ENCODE measurements around the gene SLC1A2.

SLC1A2 gene

DNA sequence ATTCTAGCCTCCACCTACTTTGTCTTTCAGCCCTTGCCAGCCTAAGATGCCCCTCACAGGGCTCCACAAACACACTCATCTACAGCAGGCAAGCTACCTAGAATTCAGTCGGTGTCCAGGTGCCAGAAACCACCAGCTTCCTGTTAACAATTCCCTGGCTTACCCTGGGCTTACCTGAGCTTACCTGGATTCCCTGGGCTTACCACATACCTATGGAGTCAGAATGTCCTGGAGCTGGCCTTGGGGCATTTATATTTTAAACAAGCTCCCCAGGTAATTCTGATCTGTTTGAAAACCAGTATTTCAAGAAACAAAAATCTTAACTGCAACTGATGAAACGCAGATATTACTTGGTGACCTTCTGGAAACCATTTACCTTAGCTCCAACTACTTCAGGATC lies 123.6 kb downstream of the SLC1A2 start:
- TF ChIP-seq, protein P1, sequence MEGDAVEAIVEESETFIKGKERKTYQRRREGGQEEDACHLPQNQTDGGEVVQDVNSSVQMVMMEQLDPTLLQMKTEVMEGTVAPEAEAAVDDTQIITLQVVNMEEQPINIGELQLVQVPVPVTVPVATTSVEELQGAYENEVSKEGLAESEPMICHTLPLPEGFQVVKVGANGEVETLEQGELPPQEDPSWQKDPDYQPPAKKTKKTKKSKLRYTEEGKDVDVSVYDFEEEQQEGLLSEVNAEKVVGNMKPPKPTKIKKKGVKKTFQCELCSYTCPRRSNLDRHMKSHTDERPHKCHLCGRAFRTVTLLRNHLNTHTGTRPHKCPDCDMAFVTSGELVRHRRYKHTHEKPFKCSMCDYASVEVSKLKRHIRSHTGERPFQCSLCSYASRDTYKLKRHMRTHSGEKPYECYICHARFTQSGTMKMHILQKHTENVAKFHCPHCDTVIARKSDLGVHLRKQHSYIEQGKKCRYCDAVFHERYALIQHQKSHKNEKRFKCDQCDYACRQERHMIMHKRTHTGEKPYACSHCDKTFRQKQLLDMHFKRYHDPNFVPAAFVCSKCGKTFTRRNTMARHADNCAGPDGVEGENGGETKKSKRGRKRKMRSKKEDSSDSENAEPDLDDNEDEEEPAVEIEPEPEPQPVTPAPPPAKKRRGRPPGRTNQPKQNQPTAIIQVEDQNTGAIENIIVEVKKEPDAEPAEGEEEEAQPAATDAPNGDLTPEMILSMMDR (IDR thresholded peaks at IDR 0.05; ENCODE audit: borderline replicate concordance, insufficient read depth, low read depth, low read length), result no peak
- no peak overlapping the region for H3K4me3 ChIP-seq (ENCODE audit: low read depth, low read length)

DNA sequence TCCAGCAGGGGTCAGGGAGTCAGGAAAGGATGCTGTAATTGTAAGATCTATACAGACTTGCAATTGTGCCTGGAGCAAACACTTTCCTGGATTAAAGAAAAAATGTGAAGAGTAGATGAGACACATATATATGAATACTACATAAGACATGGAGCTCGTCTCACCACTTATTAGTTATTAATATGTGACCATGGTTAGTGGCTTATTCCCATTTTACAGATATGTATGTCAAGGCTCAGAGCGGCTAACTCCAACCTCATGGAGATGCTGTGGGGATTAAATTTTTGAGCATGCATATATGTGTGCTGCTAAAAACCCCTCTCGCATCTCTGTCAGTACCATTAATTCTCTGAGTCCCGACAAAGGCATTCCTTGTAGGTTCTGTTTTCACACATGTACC lies 125.7 kb downstream of the SLC1A2 start:
- no peak overlapping the region for H3K4me3 ChIP-seq (ENCODE audit: low read depth, low read length)
- TF ChIP-seq, protein P1 (IDR thresholded peaks at IDR 0.05; ENCODE audit: borderline replicate concordance, insufficient read depth, low read depth, low read length), result no peak

DNA sequence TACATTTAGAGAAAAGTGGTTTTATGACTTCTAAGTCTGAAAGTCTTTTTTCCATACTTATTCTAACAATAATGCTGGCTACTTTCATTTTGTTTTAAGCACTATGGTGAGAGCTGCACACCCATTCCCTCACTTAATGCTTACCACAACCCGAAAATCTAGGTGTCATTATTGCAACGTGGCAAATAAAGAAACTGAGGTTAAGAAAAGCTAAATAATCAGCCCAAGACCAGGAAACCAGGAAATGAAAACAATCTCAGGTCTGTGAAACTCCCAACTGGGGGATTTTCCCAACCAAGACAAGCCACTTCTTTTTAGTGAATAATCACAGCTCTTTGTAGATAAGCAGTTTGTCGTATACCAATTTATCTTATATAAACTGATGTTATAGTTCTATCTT lies 126.3 kb downstream of the SLC1A2 start:
- TF ChIP-seq, protein P1 (IDR thresholded peaks at IDR 0.05; ENCODE audit: borderline replicate concordance, insufficient read depth, low read depth, low read length), result no peak
- no peak overlapping the region for H3K4me3 ChIP-seq (ENCODE audit: low read depth, low read length)

DNA sequence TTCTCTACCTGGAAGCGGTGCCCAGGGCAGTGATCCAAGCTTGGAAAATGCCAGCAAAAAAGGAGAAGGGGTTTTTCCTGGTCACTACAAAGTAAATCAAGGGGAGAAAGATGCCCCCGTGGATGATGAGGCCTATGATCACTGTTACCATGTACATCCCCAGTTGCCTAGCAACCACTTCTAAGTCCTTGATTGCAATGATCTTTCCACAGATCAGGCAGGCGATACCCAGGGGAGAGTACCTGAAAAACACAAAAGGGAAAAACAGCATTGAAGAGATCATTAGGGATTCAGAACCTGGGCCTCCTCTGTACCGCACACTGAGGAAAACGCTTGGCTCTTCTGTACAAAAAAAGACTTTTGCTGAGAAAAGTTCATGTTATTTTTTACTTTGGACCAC lies 127.1 kb downstream of the SLC1A2 start:
- H3K4me3 ChIP-seq (ENCODE audit: low read depth, low read length), result no peak overlapping the region
- TF ChIP-seq, protein P1 (IDR thresholded peaks at IDR 0.05; ENCODE audit: borderline replicate concordance, insufficient read depth, low read depth, low read length), result no peak

DNA sequence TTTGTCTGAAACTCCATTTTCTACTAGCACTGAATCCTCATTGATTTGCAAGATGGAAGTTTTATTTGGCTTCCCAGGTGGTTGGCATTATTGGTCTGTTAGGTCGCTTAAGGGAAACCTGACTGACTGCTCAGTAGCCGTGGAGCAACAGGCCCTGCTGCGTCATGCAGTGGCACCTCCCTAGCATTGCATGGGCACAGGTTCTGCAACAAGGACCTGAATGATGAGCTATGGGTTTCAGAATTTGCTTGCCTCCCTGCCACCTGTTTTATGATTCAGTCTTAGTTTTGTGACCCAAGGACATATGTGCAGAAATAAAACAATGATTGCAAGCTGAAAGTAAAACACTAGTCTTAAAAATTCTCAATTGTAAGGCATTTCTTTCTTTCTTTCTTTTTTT lies 128.5 kb downstream of the SLC1A2 start:
- H3K4me3 ChIP-seq (ENCODE audit: low read depth, low read length), result no peak overlapping the region
- TF ChIP-seq, protein P1 (IDR thresholded peaks at IDR 0.05; ENCODE audit: borderline replicate concordance, insufficient read depth, low read depth, low read length), result no peak

DNA sequence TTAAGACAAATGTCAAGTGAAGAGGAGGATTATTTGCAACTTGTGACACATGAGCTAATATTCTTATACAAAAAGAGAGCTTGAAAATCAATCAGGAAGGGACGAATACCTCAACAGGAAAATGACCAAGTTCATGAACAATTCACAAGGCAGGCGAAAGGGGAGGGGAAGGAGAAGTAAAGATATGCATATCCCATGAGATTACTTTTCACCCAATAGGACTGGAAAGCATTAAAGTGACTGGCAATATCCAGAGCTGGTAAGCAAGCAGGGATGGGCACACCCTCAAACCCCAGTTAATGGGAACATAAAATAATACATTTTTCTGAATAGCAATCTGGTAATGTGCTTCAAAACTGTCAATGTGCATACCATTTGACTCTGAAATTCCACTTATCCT lies 129.5 kb downstream of the SLC1A2 start:
- TF ChIP-seq, protein P1 (IDR thresholded peaks at IDR 0.05; ENCODE audit: borderline replicate concordance, insufficient read depth, low read depth, low read length), result no peak
- no peak overlapping the region for H3K4me3 ChIP-seq (ENCODE audit: low read depth, low read length)

DNA sequence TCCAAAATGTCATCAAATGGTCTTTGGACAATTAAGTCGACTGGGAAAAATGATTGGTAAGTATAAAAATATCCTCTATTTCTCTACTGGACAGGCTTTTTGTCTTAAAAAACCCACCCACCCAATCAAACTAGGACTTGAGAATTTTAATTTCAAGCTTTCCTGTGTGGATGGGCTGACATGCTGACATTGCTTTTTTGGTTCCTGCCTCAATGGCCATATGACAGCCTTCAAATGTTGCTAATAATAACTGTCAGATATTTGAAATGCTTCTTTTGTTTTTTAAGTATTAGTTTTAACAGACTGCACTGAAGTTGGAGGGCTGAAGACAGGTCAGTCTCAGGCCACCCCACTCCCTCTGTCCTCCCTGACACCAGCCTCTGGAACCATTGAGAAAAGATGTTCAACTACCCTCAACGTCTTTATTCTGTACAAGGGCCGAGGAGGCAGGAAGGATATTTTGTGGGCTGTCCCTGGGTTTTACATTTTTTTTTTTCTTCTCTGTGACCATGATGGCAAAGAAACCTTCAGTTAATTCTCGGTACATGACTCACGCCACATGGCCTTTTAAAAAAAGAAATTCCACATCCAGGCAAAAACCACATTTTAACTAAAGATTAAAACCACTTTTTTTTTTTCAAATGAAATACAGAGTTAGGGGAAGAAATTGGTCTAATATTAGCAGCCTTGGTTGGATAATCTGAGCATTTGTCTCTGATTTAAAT lies 130.4 kb downstream of the SLC1A2 start:
- TF ChIP-seq, protein P1 (IDR thresholded peaks at IDR 0.05; ENCODE audit: borderline replicate concordance, insufficient read depth, low read depth, low read length), result no peak

More for the DNA sequence above, 130.4 kb downstream of the SLC1A2 start:
- H3K4me3 ChIP-seq (ENCODE audit: low read depth, low read length), result no peak overlapping the region

Measured in GM12875 (cell line).